ENCODE data around the gene KNDC1. TPM values are rescaled to one million over a fixed set of nuclear protein-coding genes. Genes with fewer than 3 reads are reported as not detected.
"Not testable (repeated sequence)": the region's sequence is repeated elsewhere in the genome, so short reads cannot be mapped to it uniquely, and the experiment has no call there.

KNDC1 gene
- total and polyA plus RNA-seq, 10 of the 15 experiments (the other 5 are each of a cell fraction or from before 2014, with no cell fraction given): 0.03 to 0.11 (median 0.05) TPM; not detected in 7

DNA sequence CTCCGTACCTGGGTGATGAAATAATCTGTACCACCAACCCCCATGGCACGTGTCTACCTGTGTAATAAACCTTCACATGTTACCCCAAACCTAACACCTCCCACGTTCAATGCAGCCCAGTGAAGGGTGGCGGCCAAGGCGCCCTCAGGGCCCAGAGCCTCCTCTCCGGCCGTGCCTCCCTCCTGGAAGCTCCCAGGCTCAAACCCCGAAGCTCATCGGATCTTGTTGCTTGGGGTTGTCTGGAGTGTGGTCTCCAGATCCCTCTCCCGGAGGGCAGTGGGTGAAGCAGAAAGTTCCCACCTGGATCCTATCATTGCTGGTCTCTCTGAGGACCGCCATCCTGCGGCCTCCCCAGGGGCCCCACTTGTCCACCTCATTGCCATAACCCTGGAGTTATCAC lies 9.4 kb upstream of the KNDC1 start (continued):
- TF ChIP-seq ZNF274 (IDR thresholded peaks at IDR 0.05; ENCODE audit: insufficient read depth, insufficient read length) (no peak), ESRRA (IDR thresholded peaks at IDR 0.05; ENCODE audit: low read length) (no peak)

DNA sequence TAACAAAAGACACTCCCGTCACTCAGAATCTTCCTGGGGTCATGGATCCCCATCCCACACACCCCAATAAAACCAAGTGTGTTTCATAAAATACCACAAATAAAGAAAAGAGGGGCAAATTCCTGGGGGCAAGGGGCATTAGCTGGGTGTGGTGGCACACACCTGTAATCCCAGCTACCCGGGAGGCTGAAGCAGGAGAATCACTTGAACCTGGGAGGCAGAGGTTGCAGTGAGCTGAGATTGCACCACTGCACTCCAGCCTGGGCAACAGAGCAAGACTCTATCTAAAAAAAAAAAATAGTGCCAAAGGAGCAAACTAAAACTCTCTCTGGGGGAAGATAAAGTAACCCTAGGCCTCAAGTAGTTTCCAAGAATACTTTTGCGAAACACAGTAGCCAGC lies 8.9 kb upstream of the KNDC1 start:
- H3K9me3 ChIP-seq (replicated peaks; ENCODE audit: control insufficient read depth, insufficient read depth, low read length); intact Hi-C loops (cut with micrococcal nuclease; ENCODE audit: unreplicated experiment); H3K79me2 ChIP-seq (ENCODE audit: control insufficient read depth, insufficient read depth, low read length); H3K4me3 ChIP-seq; SMC1A ChIA-PET (ENCODE audit: uncharacterized antibody, unreplicated experiment); in situ Hi-C loops (cut with MboI); BruUV-seq (replicated peaks); POLR2A ChIA-PET; DNase-seq (ENCODE audit: low read depth, low spot score); RAD21 ChIA-PET (ENCODE audit: unreplicated experiment); ATAC-seq; FAIRE-seq; H3K27me3 ChIP-seq (replicated peaks in 1 of 2; ENCODE audit: control insufficient read depth in 2 of 2, insufficient read depth in 2 of 2, low read length in 1 of 2); H4K20me1 ChIP-seq (ENCODE audit: control insufficient read depth, insufficient read depth); H3K4me2 ChIP-seq (ENCODE audit: control insufficient read depth, insufficient read depth); H2AFZ ChIP-seq (ENCODE audit: control insufficient read depth, low read depth, low read length); H3K27ac ChIP-seq (ENCODE audit: control insufficient read depth, insufficient read depth); H3K4me1 ChIP-seq (ENCODE audit: control insufficient read depth, insufficient read depth, low read length); H3K36me3 ChIP-seq (ENCODE audit: control insufficient read depth in 2 of 2, insufficient read depth in 2 of 2, low read length in 1 of 2); H3K9ac ChIP-seq (ENCODE audit: control insufficient read depth, insufficient read depth, low read length): not testable (repeated sequence)
- 77% methylated on average over 3 of the region's 3 CpGs for whole genome bisulfite sequencing (ENCODE audit: insufficient coverage, insufficient replicate concordance, low lambda C conversion rate, missing lambda C conversion rate)
- CTCF ChIA-PET: interaction anchor here (0.6 kb wide), 1 partner anchor 8 kb away, joined by 3 read pairs; no protein-coding TSS in a partner anchor

- ChIA-PET RAD21 (ENCODE audit: unreplicated experiment) (no interaction called here), POLR2A (no interaction called here), CTCF (interaction anchor here (0.6 kb wide), 1 partner anchor 8 kb away, joined by 3 read pairs; no protein-coding TSS in a partner anchor), SMC1A (ENCODE audit: uncharacterized antibody, unreplicated experiment) (no interaction called here)
- in situ Hi-C loops (cut with MboI): no loop called here
- Histone ChIP-seq H3K9ac (ENCODE audit: control insufficient read depth, insufficient read depth, low read length) (no peak overlapping the region), H3K27me3 (replicated peaks in 1 of 2; ENCODE audit: control insufficient read depth in 2 of 2, insufficient read depth in 2 of 2, low read length in 1 of 2) (no peaks in the 10 kb centered on the region), H3K4me1 (ENCODE audit: control insufficient read depth, insufficient read depth, low read length) (no peaks in the 10 kb centered on the region), H3K4me2 (ENCODE audit: control insufficient read depth, insufficient read depth) (no peak overlapping the region), H2AFZ (ENCODE audit: control insufficient read depth, low read depth, low read length) (no peak overlapping the region), H3K9me3 (replicated peaks; ENCODE audit: control insufficient read depth, insufficient read depth, low read length) (no peaks in the 10 kb centered on the region), H4K20me1 (ENCODE audit: control insufficient read depth, insufficient read depth) (no peaks in the 10 kb centered on the region), H3K4me3 (no peak overlapping the region), H3K36me3 (ENCODE audit: control insufficient read depth in 2 of 2, insufficient read depth in 2 of 2, low read length in 1 of 2) (no peaks in the 10 kb centered on the region), H3K27ac (ENCODE audit: control insufficient read depth, insufficient read depth) (no peak overlapping the region), H3K79me2 (ENCODE audit: control insufficient read depth, insufficient read depth, low read length) (no peaks in the 10 kb centered on the region)
- no peak for ATAC-seq
- intact Hi-C loops (cut with micrococcal nuclease; ENCODE audit: unreplicated experiment): no loop called here
- BruUV-seq (replicated peaks): no TSS peak
- TF ChIP-seq, protein P1, sequence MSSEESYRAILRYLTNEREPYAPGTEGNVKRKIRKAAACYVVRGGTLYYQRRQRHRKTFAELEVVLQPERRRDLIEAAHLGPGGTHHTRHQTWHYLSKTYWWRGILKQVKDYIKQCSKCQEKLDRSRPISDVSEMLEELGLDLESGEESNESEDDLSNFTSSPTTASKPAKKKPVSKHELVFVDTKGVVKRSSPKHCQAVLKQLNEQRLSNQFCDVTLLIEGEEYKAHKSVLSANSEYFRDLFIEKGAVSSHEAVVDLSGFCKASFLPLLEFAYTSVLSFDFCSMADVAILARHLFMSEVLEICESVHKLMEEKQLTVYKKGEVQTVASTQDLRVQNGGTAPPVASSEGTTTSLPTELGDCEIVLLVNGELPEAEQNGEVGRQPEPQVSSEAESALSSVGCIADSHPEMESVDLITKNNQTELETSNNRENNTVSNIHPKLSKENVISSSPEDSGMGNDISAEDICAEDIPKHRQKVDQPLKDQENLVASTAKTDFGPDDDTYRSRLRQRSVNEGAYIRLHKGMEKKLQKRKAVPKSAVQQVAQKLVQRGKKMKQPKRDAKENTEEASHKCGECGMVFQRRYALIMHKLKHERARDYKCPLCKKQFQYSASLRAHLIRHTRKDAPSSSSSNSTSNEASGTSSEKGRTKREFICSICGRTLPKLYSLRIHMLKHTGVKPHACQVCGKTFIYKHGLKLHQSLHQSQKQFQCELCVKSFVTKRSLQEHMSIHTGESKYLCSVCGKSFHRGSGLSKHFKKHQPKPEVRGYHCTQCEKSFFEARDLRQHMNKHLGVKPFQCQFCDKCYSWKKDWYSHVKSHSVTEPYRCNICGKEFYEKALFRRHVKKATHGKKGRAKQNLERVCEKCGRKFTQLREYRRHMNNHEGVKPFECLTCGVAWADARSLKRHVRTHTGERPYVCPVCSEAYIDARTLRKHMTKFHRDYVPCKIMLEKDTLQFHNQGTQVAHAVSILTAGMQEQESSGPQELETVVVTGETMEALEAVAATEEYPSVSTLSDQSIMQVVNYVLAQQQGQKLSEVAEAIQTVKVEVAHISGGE (CRISPR knock-in tag; IDR thresholded peaks at IDR 0.05): no peak
- no peak for TF ChIP-seq RCOR1 (conservative IDR thresholded peaks at IDR 0.05; ENCODE audit: low read depth, low read length)
- TF ChIP-seq KAT2A (conservative IDR thresholded peaks at IDR 0.05; ENCODE audit: control insufficient read depth, low read depth, low read length): no peak
- TF ChIP-seq, protein P2, sequence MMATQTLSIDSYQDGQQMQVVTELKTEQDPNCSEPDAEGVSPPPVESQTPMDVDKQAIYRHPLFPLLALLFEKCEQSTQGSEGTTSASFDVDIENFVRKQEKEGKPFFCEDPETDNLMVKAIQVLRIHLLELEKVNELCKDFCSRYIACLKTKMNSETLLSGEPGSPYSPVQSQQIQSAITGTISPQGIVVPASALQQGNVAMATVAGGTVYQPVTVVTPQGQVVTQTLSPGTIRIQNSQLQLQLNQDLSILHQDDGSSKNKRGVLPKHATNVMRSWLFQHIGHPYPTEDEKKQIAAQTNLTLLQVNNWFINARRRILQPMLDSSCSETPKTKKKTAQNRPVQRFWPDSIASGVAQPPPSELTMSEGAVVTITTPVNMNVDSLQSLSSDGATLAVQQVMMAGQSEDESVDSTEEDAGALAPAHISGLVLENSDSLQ (IDR thresholded peaks at IDR 0.05): no peak
- no peak for TF ChIP-seq NR2F1 (conservative IDR thresholded peaks at IDR 0.05)
- TF ChIP-seq MTA3 (IDR thresholded peaks at IDR 0.05; ENCODE audit: borderline replicate concordance, low read length): no peak
- TF ChIP-seq YBX1 (IDR thresholded peaks at IDR 0.05): no peak
- TF ChIP-seq SPI1 (IDR thresholded peaks at IDR 0.05; ENCODE audit: borderline replicate concordance, insufficient read depth, low read depth, low read length): no peak
- no peak for FAIRE-seq
- 53% methylated on average over 9 of the region's 9 CpGs for WGBS (ENCODE audit: insufficient coverage, insufficient replicate concordance, low lambda C conversion rate, missing lambda C conversion rate)
- no peak for DNase-seq (ENCODE audit: low read depth, low spot score)
Measured at GRCh38 chr10:133151543-133151972, 8.5 kb upstream of the KNDC1 start.
